Measurements from ENCODE around the gene MT2A.
A peak's percentile ranks its signal among the peaks of the same experiment; 100 is the strongest.

Gene MT2A

GRCh38 chr16:56625140-56625942 is 17.0 kb downstream of the MT2A start, which contains the start of gene MT1E:
Gene MT1E, plus strand, starts transcription at chr16:56625781. Its CDS starts 71 bp downstream, at chr16:56625852.
- no peak within 1 kb of the TSS for H3K4me3 ChIP-seq (ENCODE audit: low read depth, low read length)
- no peaks in the 10 kb centered on the region for H3K27me3 ChIP-seq (ENCODE audit: insufficient read depth, low read depth, severe bottlenecking)
- H3K9me3 ChIP-seq (ENCODE audit: severe bottlenecking): no peaks in the 10 kb centered on the region
- no peak for TF ChIP-seq CTCF (IDR thresholded peaks at IDR 0.05; ENCODE audit: low read depth, low read length)
- H3K36me3 ChIP-seq: no peaks in the 10 kb centered on the region
- H3K27ac ChIP-seq: no peak within 1 kb of the TSS
- no peak for DNase-seq

GRCh38 chr16:56625943-56626654 is 17.7 kb downstream of the MT2A start:
- no peak for DNase-seq
- TF ChIP-seq CTCF (IDR thresholded peaks at IDR 0.05; ENCODE audit: low read depth, low read length): no peak
- no peaks in the 10 kb centered on the region for H3K27me3 ChIP-seq (ENCODE audit: insufficient read depth, low read depth, severe bottlenecking)
- H3K9me3 ChIP-seq (ENCODE audit: severe bottlenecking): no peaks in the 10 kb centered on the region
- H3K4me3 ChIP-seq (ENCODE audit: low read depth, low read length): no peak overlapping the region
- H3K36me3 ChIP-seq: no peaks in the 10 kb centered on the region
- H3K27ac ChIP-seq: no peak overlapping the region

GRCh38 chr16:56626685-56627084 is 18.3 kb downstream of the MT2A start:
- Histone ChIP-seq H3K27ac (no peak overlapping the region), H3K4me3 (ENCODE audit: low read depth, low read length) (no peak overlapping the region), H3K9me3 (ENCODE audit: severe bottlenecking) (no peaks in the 10 kb centered on the region), H3K36me3 (no peaks in the 10 kb centered on the region), H3K27me3 (ENCODE audit: insufficient read depth, low read depth, severe bottlenecking) (no peaks in the 10 kb centered on the region)
- no peak for TF ChIP-seq CTCF (IDR thresholded peaks at IDR 0.05; ENCODE audit: low read depth, low read length)
- no peak for DNase-seq

GRCh38 chr16:56628486-56629350 is 20.3 kb downstream of the MT2A start:
- no peak for TF ChIP-seq CTCF (IDR thresholded peaks at IDR 0.05; ENCODE audit: low read depth, low read length)
- H3K4me3 ChIP-seq (ENCODE audit: low read depth, low read length): no peak overlapping the region
- H3K9me3 ChIP-seq (ENCODE audit: severe bottlenecking): no peaks in the 10 kb centered on the region
- no peaks in the 10 kb centered on the region for H3K36me3 ChIP-seq
- DNase-seq: no peak
- no peaks in the 10 kb centered on the region for H3K27me3 ChIP-seq (ENCODE audit: insufficient read depth, low read depth, severe bottlenecking)
- peak overlapping the region; percentile 65 for H3K27ac ChIP-seq

- Histone ChIP-seq H3K4me3 (ENCODE audit: low read depth, low read length) (no peak overlapping the region), H3K27me3 (ENCODE audit: insufficient read depth, low read depth, severe bottlenecking) (no peaks in the 10 kb centered on the region), H3K36me3 (no peaks in the 10 kb centered on the region), H3K9me3 (ENCODE audit: severe bottlenecking) (no peaks in the 10 kb centered on the region), H3K27ac (peak overlapping the region; percentile 65)
- no peak for DNase-seq
- TF ChIP-seq CTCF (IDR thresholded peaks at IDR 0.05; ENCODE audit: low read depth, low read length): no peak
Observed at GRCh38 chr16:56629531-56629930, 21.1 kb downstream of the MT2A start.
